BLaER1 (cell line): ENCODE measurements around the gene DMAC1.

Source experiments
- H3K27ac ChIP-seq: shearing (Covaris generic); formaldehyde crosslinking; 2 replicates; pipeline ENCODE4 v1.8.1; 2022
- H3K27me3 ChIP-seq: shearing (Covaris generic); formaldehyde crosslinking; 2 replicates; pipeline ENCODE4 v1.8.1; 2022
- H3K36me3 ChIP-seq: shearing (Covaris generic); formaldehyde crosslinking; 2 replicates; pipeline ENCODE4 v1.8.1; 2022
- H3K4me1 ChIP-seq: shearing (Covaris generic); formaldehyde crosslinking; 2 replicates; pipeline ENCODE4 v1.8.1; 2022
- H3K4me2 ChIP-seq: shearing (Covaris generic); formaldehyde crosslinking; 2 replicates; pipeline ENCODE4 v1.8.1; 2022
- H3K4me3 ChIP-seq: shearing (Covaris generic); formaldehyde crosslinking; 2 replicates; pipeline ENCODE4 v1.8.1; 2022
- H3K9ac ChIP-seq: shearing (Covaris generic); formaldehyde crosslinking; 2 replicates; pipeline ENCODE4 v1.8.1; 2022
- H3K9me3 ChIP-seq: shearing (Covaris generic); formaldehyde crosslinking; 2 replicates; pipeline ENCODE4 v1.8.1; 2022
- H4K20me1 ChIP-seq: shearing (Covaris generic); formaldehyde crosslinking; 2 replicates; pipeline ENCODE4 v1.8.1; 2022
- Cebpa-rat ChIP-seq: shearing (Covaris generic); IDR thresholded peaks from 2 replicates; pipeline ENCODE4 v1.8.1; 2022

Gene DMAC1

GRCh38 chr9:7799234-7799943, at the start of gene DMAC1:
TSS of gene DMAC1 (minus strand) at chr9:7799778. CDS start at chr9:7799734, 44 bp downstream.
- no peak for TF ChIP-seq Cebpa-rat
- H3K4me3 ChIP-seq, result peak within 1 kb of the TSS; percentile 82
- peak within 1 kb of the TSS; percentile 97 for H3K4me2 ChIP-seq
- H3K9me3 ChIP-seq, result no peaks in the 10 kb centered on the region
- H4K20me1 ChIP-seq, result no peaks in the 10 kb centered on the region
- no peaks in the 10 kb centered on the region for H3K27me3 ChIP-seq
- H3K27ac ChIP-seq, result peak within 1 kb of the TSS; percentile 87
- peaks cover 30% of the 10 kb centered on the region for H3K36me3 ChIP-seq
- H3K9ac ChIP-seq, result peak within 1 kb of the TSS; percentile 84
- peaks cover 13% of the 10 kb centered on the region for H3K4me1 ChIP-seq

- H3K4me3 ChIP-seq, result no peak overlapping the region
- no peaks in the 10 kb centered on the region for H3K4me1 ChIP-seq
- H3K27me3 ChIP-seq, result no peaks in the 10 kb centered on the region
- H4K20me1 ChIP-seq, result no peaks in the 10 kb centered on the region
- no peak for TF ChIP-seq Cebpa-rat
- H3K9me3 ChIP-seq, result no peaks in the 10 kb centered on the region
- H3K4me2 ChIP-seq, result no peak overlapping the region
- no peaks in the 10 kb centered on the region for H3K36me3 ChIP-seq
- H3K27ac ChIP-seq, result no peak overlapping the region
- no peak overlapping the region for H3K9ac ChIP-seq
Measured at GRCh38 chr9:7849362-7849761, 49.8 kb upstream of the DMAC1 start.

GRCh38 chr9:7848498-7848897, 48.9 kb upstream of the DMAC1 start:
- no peaks in the 10 kb centered on the region for H3K27me3 ChIP-seq
- no peaks in the 10 kb centered on the region for H3K4me1 ChIP-seq
- H3K9ac ChIP-seq, result no peak overlapping the region
- no peaks in the 10 kb centered on the region for H4K20me1 ChIP-seq
- H3K36me3 ChIP-seq, result no peaks in the 10 kb centered on the region
- no peak for TF ChIP-seq Cebpa-rat
- H3K27ac ChIP-seq, result no peak overlapping the region
- H3K9me3 ChIP-seq, result no peaks in the 10 kb centered on the region
- H3K4me2 ChIP-seq, result no peak overlapping the region
- no peak overlapping the region for H3K4me3 ChIP-seq

- no peaks in the 10 kb centered on the region for H3K4me1 ChIP-seq
- H3K9ac ChIP-seq, result no peak overlapping the region
- H3K27me3 ChIP-seq, result no peaks in the 10 kb centered on the region
- H3K9me3 ChIP-seq, result no peaks in the 10 kb centered on the region
- no peak for TF ChIP-seq Cebpa-rat
- H3K27ac ChIP-seq, result no peak overlapping the region
- no peak overlapping the region for H3K4me2 ChIP-seq
- no peak overlapping the region for H3K4me3 ChIP-seq
- no peaks in the 10 kb centered on the region for H3K36me3 ChIP-seq
- H4K20me1 ChIP-seq, result no peaks in the 10 kb centered on the region
Measured at GRCh38 chr9:7844242-7844641, 44.7 kb upstream of the DMAC1 start.

GRCh38 chr9:7841831-7842230, 42.3 kb upstream of the DMAC1 start:
- Histone ChIP-seq H3K4me2 (no peak overlapping the region), H3K4me1 (no peaks in the 10 kb centered on the region)

GRCh38 chr9:7834531-7834930, 35.0 kb upstream of the DMAC1 start:
- no peak for TF ChIP-seq Cebpa-rat
- Histone ChIP-seq H4K20me1 (no peaks in the 10 kb centered on the region), H3K4me3 (no peak overlapping the region), H3K4me1 (peaks cover 6% of the 10 kb centered on the region; the same call in 1 of the 2 replicates), H3K9ac (no peak overlapping the region), H3K27me3 (no peaks in the 10 kb centered on the region), H3K9me3 (peaks cover 12% of the 10 kb centered on the region), H3K27ac (no peak overlapping the region), H3K4me2 (no peak overlapping the region), H3K36me3 (no peaks in the 10 kb centered on the region)

More at GRCh38 chr9:7841831-7842230, 42.3 kb upstream of the DMAC1 start:
- no peak overlapping the region for H3K9ac ChIP-seq
- no peaks in the 10 kb centered on the region for H3K36me3 ChIP-seq
- H3K9me3 ChIP-seq, result no peaks in the 10 kb centered on the region
- H3K4me3 ChIP-seq, result no peak overlapping the region
- no peak for TF ChIP-seq Cebpa-rat
- no peaks in the 10 kb centered on the region for H4K20me1 ChIP-seq
- no peak overlapping the region for H3K27ac ChIP-seq
- H3K27me3 ChIP-seq, result no peaks in the 10 kb centered on the region

- TF ChIP-seq Cebpa-rat, result no peak
Measured at GRCh38 chr9:7828334-7828733, 28.8 kb upstream of the DMAC1 start.

GRCh38 chr9:7827792-7828191, 28.2 kb upstream of the DMAC1 start:
- H3K4me3 ChIP-seq, result no peak overlapping the region
- no peaks in the 10 kb centered on the region for H4K20me1 ChIP-seq
- H3K36me3 ChIP-seq, result no peaks in the 10 kb centered on the region
- H3K9ac ChIP-seq, result no peak overlapping the region
- H3K4me2 ChIP-seq, result no peak overlapping the region
- peaks cover 12% of the 10 kb centered on the region for H3K4me1 ChIP-seq
- H3K27ac ChIP-seq, result no peak overlapping the region
- TF ChIP-seq Cebpa-rat, result no peak
- no peaks in the 10 kb centered on the region for H3K27me3 ChIP-seq
- peaks cover 17% of the 10 kb centered on the region for H3K9me3 ChIP-seq

More at GRCh38 chr9:7828334-7828733, 28.8 kb upstream of the DMAC1 start:
- no peak overlapping the region for H3K4me3 ChIP-seq
- H3K36me3 ChIP-seq, result no peaks in the 10 kb centered on the region
- H3K27me3 ChIP-seq, result no peaks in the 10 kb centered on the region
- peaks cover 17% of the 10 kb centered on the region for H3K9me3 ChIP-seq
- no peak overlapping the region for H3K9ac ChIP-seq
- peaks cover 12% of the 10 kb centered on the region for H3K4me1 ChIP-seq
- no peaks in the 10 kb centered on the region for H4K20me1 ChIP-seq
- no peak overlapping the region for H3K4me2 ChIP-seq
- H3K27ac ChIP-seq, result no peak overlapping the region

- Histone ChIP-seq H3K4me3 (no peak overlapping the region), H3K4me2 (no peak overlapping the region), H3K4me1 (peaks cover 12% of the 10 kb centered on the region), H3K9me3 (peaks cover 17% of the 10 kb centered on the region), H3K27me3 (no peaks in the 10 kb centered on the region), H3K27ac (no peak overlapping the region), H3K9ac (no peak overlapping the region), H4K20me1 (no peaks in the 10 kb centered on the region), H3K36me3 (no peaks in the 10 kb centered on the region)
- no peak for TF ChIP-seq Cebpa-rat
Measured at GRCh38 chr9:7827056-7827455, 27.5 kb upstream of the DMAC1 start.

- Histone ChIP-seq H3K36me3 (no peaks in the 10 kb centered on the region), H3K9ac (no peak overlapping the region), H3K9me3 (peaks cover 5% of the 10 kb centered on the region; the same call in 1 of the 2 replicates), H3K4me3 (no peak overlapping the region), H3K27me3 (no peaks in the 10 kb centered on the region), H3K4me1 (peaks cover 6% of the 10 kb centered on the region; the same call in 1 of the 2 replicates), H3K27ac (no peak overlapping the region), H4K20me1 (no peaks in the 10 kb centered on the region), H3K4me2 (no peak overlapping the region)
- TF ChIP-seq Cebpa-rat, result no peak
Measured at GRCh38 chr9:7823651-7824050, 24.1 kb upstream of the DMAC1 start.
